Transverse colon (tissue), 4 donors: ENCODE results near the gene OMP. TPM values are rescaled to one million over a fixed set of nuclear protein-coding genes. Genes with fewer than 3 reads are reported as not detected.

Source experiments
- DNase-seq: peaks from one replicate; pipeline ENCODE4 v3.0.0-alpha.2; 2019
- H3K27ac ChIP-seq, 4 donors: fragments of 200-600 bp; sonication (generic); 2 replicates each; pipeline ENCODE4 v1.5.1; 2016 to 2018; ENCODE audit warnings: inconsistent platforms in 4 of 4
- H3K27me3 ChIP-seq: fragments of 200-600 bp; sonication (generic); 2 replicates; pipeline ENCODE4 v1.5.1; 2017; ENCODE audit warnings: inconsistent platforms
- H3K36me3 ChIP-seq, 4 donors: fragments of 200-600 bp; sonication (generic); 2 replicates each; pipeline ENCODE4 v1.5.1; 2017 to 2019; ENCODE audit warnings: inconsistent platforms in 4 of 4
- H3K4me1 ChIP-seq, 4 donors: fragments of 200-600 bp; sonication (generic); 2 replicates each; pipeline ENCODE4 v1.5.1; 2017 to 2020; ENCODE audit warnings: inconsistent platforms in 4 of 4
- H3K4me3 ChIP-seq, 4 donors: fragments of 200-600 bp; sonication (generic); 1 replicate in 1 of 4; 2 replicates in 3 of 4; pipeline versions ENCODE4 v1.5.1 to v1.6.1; 2017 to 2019; ENCODE audit warnings: inconsistent platforms in 4 of 4
- H3K9me3 ChIP-seq, 2 donors: fragments of 200-600 bp; sonication (generic); 2 replicates each; pipeline ENCODE4 v1.5.1; 2017 to 2019; ENCODE audit warnings: inconsistent platforms in 2 of 2
- EP300 ChIP-seq: sonication (generic); formaldehyde crosslinking; IDR thresholded peaks from one replicate; pipeline ENCODE4 v1.6.1; 2017; ENCODE audit warnings: antibody characterized with exemption, low read depth
- POLR2A ChIP-seq: fragments of 450-650 bp; IDR thresholded peaks from one replicate; pipeline ENCODE4 v1.6.1; 2016; ENCODE audit warnings: antibody characterized with exemption, mild to moderate bottlenecking, moderate library complexity
- POLR2AphosphoS5 ChIP-seq, 3 donors: sonication (generic); formaldehyde crosslinking; IDR thresholded peaks; one replicate each; pipeline ENCODE4 v1.6.1; 2016; ENCODE audit warnings: antibody characterized with exemption in 3 of 3
- WGBS, 2 donors: methylation state at CpG; one replicate each; pipeline ENCODE4 v1.1.5; 2018; ENCODE audit warnings: low coverage in 1 of 2; 5-methylcytosine and 5-hydroxymethylcytosine counted together
- in situ Hi-C, 4 donors: fragments of 200-750 bp; cut with MboI; loops; one replicate each; pipeline versions ENCODE4 v1.15.0 to v1.15.1; 2017; ENCODE audit warnings: low sequenced_read_pairs in 3 of 4, low pct_ligation_motif_present in 1 of 4, low pct_unique_long_range_greater_than_20kb in 1 of 4
- intact Hi-C: fragments of 100-400 bp; cut with DNase I; formaldehyde crosslinking; loops from one replicate; pipeline ENCODE4 v1.15.1; 2023; ENCODE audit warnings: low total_unique reads
- total RNA-seq, 4 donors: library from RNA; depleted of rRNA; stranded (reverse); fragments of >200 nt; gene quantifications; one replicate each; pipeline ENCODE4 v1.1.0, GENCODE V29; 2016
- TF ChIP-seq, protein P1 (sequence below), 5 experiments: fragments of 200-600 bp in 3 of 5; fragments of 450-650 bp in 2 of 5; sonication (generic) in 3 of 5; IDR thresholded peaks; 1 replicate in 2 of 5; 2 replicates in 3 of 5; pipeline ENCODE4 v1.5.1; 2016 to 2017; ENCODE audit warnings: antibody characterized with exemption in 5 of 5, inconsistent platforms in 3 of 5, mild to moderate bottlenecking in 2 of 5, moderate library complexity in 1 of 5

OMP gene
- total RNA-seq, 4 donors from 2014 or later, result 16.0 to 126 (median 49.4) TPM

DNA sequence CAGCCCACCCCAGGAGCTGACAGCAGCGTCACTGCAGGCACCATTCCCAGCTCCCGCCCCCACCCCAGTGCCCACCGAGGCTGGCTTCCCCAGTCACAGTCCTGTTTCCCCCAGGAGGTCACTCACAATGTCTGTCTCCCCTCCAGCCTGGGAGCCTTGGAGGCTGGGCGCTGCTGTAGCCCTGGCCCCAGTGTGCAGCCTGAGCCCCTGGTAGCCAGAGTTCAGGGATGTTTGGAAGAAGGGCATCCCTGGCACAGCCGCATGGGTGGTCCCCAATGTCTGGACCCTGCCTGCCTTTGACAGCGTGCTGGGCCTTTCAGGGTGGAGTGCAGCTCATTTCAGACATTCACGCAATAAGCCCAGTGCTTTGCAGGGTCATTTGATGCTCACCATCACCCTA, 31.6 kb upstream of the OMP start:
- WGBS, 2 donors, result 76% methylated on average over 6 of the region's 7 CpGs; no CpG with 5 or more reads in 1 of the 2 donors
- intact Hi-C loops, result no loop called here

GRCh38 chr11:77071671-77072605, 30.7 kb upstream of the OMP start:
- Histone ChIP-seq H3K4me1 (peaks cover 45 to 89% (median 72%) of the 10 kb centered on the region in 4 donors), H3K4me3 (no peak overlapping the region)
- in situ Hi-C loops, result no loop called here

More for the DNA sequence above, 31.6 kb upstream of the OMP start:
- H3K4me3 ChIP-seq, result no peak overlapping the region
- TF ChIP-seq POLR2A (no peak), POLR2AphosphoS5 (IDR thresholded peaks at IDR 0.05) (no peak), EP300 (no peak)
- TF ChIP-seq, protein P1, sequence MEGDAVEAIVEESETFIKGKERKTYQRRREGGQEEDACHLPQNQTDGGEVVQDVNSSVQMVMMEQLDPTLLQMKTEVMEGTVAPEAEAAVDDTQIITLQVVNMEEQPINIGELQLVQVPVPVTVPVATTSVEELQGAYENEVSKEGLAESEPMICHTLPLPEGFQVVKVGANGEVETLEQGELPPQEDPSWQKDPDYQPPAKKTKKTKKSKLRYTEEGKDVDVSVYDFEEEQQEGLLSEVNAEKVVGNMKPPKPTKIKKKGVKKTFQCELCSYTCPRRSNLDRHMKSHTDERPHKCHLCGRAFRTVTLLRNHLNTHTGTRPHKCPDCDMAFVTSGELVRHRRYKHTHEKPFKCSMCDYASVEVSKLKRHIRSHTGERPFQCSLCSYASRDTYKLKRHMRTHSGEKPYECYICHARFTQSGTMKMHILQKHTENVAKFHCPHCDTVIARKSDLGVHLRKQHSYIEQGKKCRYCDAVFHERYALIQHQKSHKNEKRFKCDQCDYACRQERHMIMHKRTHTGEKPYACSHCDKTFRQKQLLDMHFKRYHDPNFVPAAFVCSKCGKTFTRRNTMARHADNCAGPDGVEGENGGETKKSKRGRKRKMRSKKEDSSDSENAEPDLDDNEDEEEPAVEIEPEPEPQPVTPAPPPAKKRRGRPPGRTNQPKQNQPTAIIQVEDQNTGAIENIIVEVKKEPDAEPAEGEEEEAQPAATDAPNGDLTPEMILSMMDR (IDR thresholded peaks at IDR 0.05), result no peak
- in situ Hi-C loops, result no loop called here
- H3K9me3 ChIP-seq, result no peaks in the 10 kb centered on the region
- H3K27me3 ChIP-seq, result no peaks in the 10 kb centered on the region
- peaks cover 45 to 85% (median 73%) of the 10 kb centered on the region in 4 donors for H3K4me1 ChIP-seq
- DNase-seq, result peak; percentile 7
- H3K27ac ChIP-seq, result peak overlapping the region; percentile 93 to 96 (median 96)
- H3K36me3 ChIP-seq, result no peaks in the 10 kb centered on the region

DNA sequence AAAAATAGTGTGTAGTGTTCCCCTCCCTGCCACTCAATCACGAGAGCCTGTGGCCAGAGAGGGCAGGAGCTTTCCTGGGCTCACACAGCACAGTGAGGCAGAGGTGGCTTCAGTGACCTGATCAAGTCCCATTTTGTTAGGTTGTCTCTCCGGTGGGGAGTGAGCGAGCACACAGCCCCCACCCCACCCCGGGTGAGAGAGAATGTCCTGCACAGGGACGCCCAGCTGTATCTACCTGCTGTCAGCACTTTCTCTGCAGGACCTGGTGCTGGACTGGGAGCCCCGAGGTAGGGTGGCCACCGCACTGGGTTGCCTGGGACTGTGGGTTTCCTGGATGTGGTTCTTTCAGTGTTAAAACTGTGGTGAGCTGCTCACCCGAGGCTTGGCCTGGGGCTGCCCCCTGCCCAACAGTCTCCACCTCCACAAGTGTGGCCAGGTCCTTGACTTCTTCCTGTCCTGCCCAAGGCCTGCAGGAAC, 29.8 kb upstream of the OMP start:
- intact Hi-C loops (no loop called here), in situ Hi-C loops (no loop called here)
- Histone ChIP-seq H3K27ac (peak overlapping the region; percentile 93 to 96 (median 96)), H3K4me3 (no peak overlapping the region), H3K27me3 (no peaks in the 10 kb centered on the region), H3K36me3 (no peaks in the 10 kb centered on the region), H3K9me3 (no peaks in the 10 kb centered on the region), H3K4me1 (peaks cover 45 to 88% (median 69%) of the 10 kb centered on the region in 4 donors)
- WGBS, 2 donors, result 41% methylated on average over 5 of the region's 8 CpGs; no CpG with 5 or more reads in 1 of the 2 donors
- TF ChIP-seq, protein P1 (IDR thresholded peaks at IDR 0.05), result no peak
- TF ChIP-seq POLR2A, result no peak
- TF ChIP-seq EP300, result no peak
- no peak for TF ChIP-seq POLR2AphosphoS5 (IDR thresholded peaks at IDR 0.05)
- DNase-seq, result no peak

More at GRCh38 chr11:77071671-77072605, 30.7 kb upstream of the OMP start:
- TF ChIP-seq POLR2AphosphoS5 (IDR thresholded peaks at IDR 0.05) (no peak), POLR2A (no peak), EP300 (no peak)
- TF ChIP-seq, protein P1 (IDR thresholded peaks at IDR 0.05), result no peak
- intact Hi-C loops, result no loop called here
- Histone ChIP-seq H3K27ac (peak overlapping the region; percentile 93 to 96 (median 96)), H3K27me3 (no peaks in the 10 kb centered on the region), H3K36me3 (no peaks in the 10 kb centered on the region), H3K9me3 (no peaks in the 10 kb centered on the region)
- peak; percentile 25 for DNase-seq
- 53 to 68% methylated on average over 4 to 15 of the region's 15 CpGs for WGBS, 2 donors

GRCh38 chr11:77073328-77074001, 29.2 kb upstream of the OMP start:
- WGBS, 2 donors, result 43% methylated on average over 11 of the region's 11 CpGs; no CpG with 5 or more reads in 1 of the 2 donors
- in situ Hi-C loops, result no loop called here
- DNase-seq, result peak; percentile 93
- Histone ChIP-seq H3K4me1 (peaks cover 45 to 82% (median 66%) of the 10 kb centered on the region in 4 donors), H3K9me3 (no peaks in the 10 kb centered on the region), H3K27me3 (no peaks in the 10 kb centered on the region), H3K4me3 (no peak overlapping the region), H3K27ac (peak overlapping the region; percentile 93 to 96 (median 96)), H3K36me3 (no peaks in the 10 kb centered on the region)
- intact Hi-C loops, result no loop called here
- TF ChIP-seq, protein P1 (IDR thresholded peaks at IDR 0.05), result peak; percentile 38 to 78 (median 49)
- TF ChIP-seq POLR2A (peak; percentile 73), EP300 (no peak), POLR2AphosphoS5 (IDR thresholded peaks at IDR 0.05) (peak; percentile 87 to 95 (median 90))
